ENCODE measurements around the gene TAPBPL. TPM values are rescaled to one million over a fixed set of nuclear protein-coding genes. Genes with fewer than 3 reads are reported as not detected.

TAPBPL gene
- polyA plus RNA-seq, 1 donor: 38.5 TPM

DNA sequence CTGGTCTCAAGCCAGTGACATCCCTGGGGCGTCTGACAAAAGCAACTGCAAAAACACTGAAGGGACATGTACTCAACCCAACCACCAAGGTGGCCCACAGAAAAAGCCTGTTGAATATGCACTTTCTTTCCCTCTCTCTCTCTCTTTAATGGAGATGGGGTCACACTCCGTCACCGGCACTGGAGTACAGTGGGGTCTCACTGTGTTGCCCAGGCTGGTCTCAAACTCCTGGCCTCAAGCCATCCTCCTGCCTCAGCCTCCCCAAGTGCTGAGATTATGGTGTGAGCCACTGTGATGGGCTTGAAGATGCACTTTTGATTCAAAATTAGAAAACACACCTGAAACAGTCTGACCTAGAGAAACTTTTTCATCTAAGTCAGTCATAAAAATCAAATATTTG lies 14.3 kb upstream of the TAPBPL start:
- no peaks in the 10 kb centered on the region for H3K4me1 ChIP-seq (ENCODE audit: control insufficient read depth, insufficient read depth, low read length)
- WGBS (ENCODE audit: insufficient coverage, low lambda C conversion rate): no CpG with 5 or more reads among the region's 3 CpGs

DNA sequence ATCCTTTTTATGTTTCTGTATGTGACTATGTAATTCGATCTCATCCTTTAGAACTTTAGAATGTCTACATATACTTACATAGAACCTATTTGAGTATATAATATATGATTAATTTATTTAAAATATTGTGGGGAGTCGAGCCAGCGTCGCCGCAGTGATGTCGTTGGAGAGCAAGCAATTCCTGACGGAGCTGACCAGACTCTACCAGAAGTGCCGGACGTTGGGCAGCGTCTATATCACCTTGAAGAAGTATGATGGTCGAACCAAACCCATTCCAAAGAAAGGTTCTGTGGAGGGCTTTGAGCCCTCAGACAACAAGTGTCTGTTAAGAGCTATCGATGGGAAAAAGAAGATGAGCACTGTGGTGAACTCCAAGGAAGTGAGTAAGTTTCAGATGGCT lies 13.5 kb upstream of the TAPBPL start:
- Histone ChIP-seq H3K27ac (ENCODE audit: low read length) (no peak overlapping the region), H3K36me3 (ENCODE audit: control insufficient read depth, insufficient read depth, low read length) (peaks cover 5% of the 10 kb centered on the region), H3K27me3 (ENCODE audit: control insufficient read depth, insufficient read depth, low read length) (no peaks in the 10 kb centered on the region), H3K9me3 (ENCODE audit: control insufficient read depth, low read depth, low read length) (no peaks in the 10 kb centered on the region), H3K4me3 (ENCODE audit: low read length) (no peak overlapping the region), H3K4me1 (ENCODE audit: control insufficient read depth, insufficient read depth, low read length) (no peaks in the 10 kb centered on the region)
- no CpG with 5 or more reads among the region's 12 CpGs for WGBS (ENCODE audit: insufficient coverage, low lambda C conversion rate)
- DNase-seq: no peak

More for the DNA sequence above, 14.3 kb upstream of the TAPBPL start:
- Histone ChIP-seq H3K9me3 (ENCODE audit: control insufficient read depth, low read depth, low read length) (no peaks in the 10 kb centered on the region), H3K27me3 (ENCODE audit: control insufficient read depth, insufficient read depth, low read length) (no peaks in the 10 kb centered on the region), H3K36me3 (ENCODE audit: control insufficient read depth, insufficient read depth, low read length) (peaks cover 5% of the 10 kb centered on the region), H3K27ac (ENCODE audit: low read length) (no peak overlapping the region), H3K4me3 (ENCODE audit: low read length) (no peak overlapping the region)
- no peak for DNase-seq

DNA sequence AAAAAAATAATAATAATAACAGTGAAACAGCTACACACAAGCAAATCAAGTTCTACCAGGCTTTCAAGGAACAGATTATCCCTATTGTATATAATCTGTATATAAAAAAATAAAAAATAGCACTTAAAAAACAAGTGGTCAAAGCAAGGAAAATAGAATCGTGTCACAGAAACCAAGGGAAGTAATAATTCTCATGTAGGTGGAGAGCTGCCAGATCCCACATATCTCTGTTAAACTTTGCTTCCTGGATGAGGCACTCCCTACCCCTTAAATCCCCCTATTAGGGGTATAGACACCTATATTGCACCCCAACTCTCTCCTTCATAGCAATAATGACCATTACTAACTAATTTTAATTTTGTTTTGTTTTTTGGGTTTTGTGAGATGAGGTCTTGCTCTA lies 11.5 kb upstream of the TAPBPL start:
- no peaks in the 10 kb centered on the region for H3K4me1 ChIP-seq (ENCODE audit: control insufficient read depth, insufficient read depth, low read length)
- no CpG with 5 or more reads among the region's 1 CpG for WGBS (ENCODE audit: insufficient coverage, low lambda C conversion rate)
- DNase-seq: no peak
- no peaks in the 10 kb centered on the region for H3K9me3 ChIP-seq (ENCODE audit: control insufficient read depth, low read depth, low read length)
- no peak overlapping the region for H3K27ac ChIP-seq (ENCODE audit: low read length)
- peaks cover 11% of the 10 kb centered on the region for H3K36me3 ChIP-seq (ENCODE audit: control insufficient read depth, insufficient read depth, low read length)
- H3K27me3 ChIP-seq (ENCODE audit: control insufficient read depth, insufficient read depth, low read length): no peaks in the 10 kb centered on the region
- no peak overlapping the region for H3K4me3 ChIP-seq (ENCODE audit: low read length)

GRCh38 chr12:6442836-6443235 lies 9.0 kb upstream of the TAPBPL start:
- Histone ChIP-seq H3K4me1 (ENCODE audit: control insufficient read depth, insufficient read depth, low read length) (no peaks in the 10 kb centered on the region), H3K9me3 (ENCODE audit: control insufficient read depth, low read depth, low read length) (no peaks in the 10 kb centered on the region), H3K36me3 (ENCODE audit: control insufficient read depth, insufficient read depth, low read length) (peaks cover 29% of the 10 kb centered on the region), H3K27ac (ENCODE audit: low read length) (no peak overlapping the region), H3K27me3 (ENCODE audit: control insufficient read depth, insufficient read depth, low read length) (no peaks in the 10 kb centered on the region), H3K4me3 (ENCODE audit: low read length) (no peak overlapping the region)
- no peak for DNase-seq
- no CpG with 5 or more reads among the region's 9 CpGs for WGBS (ENCODE audit: insufficient coverage, low lambda C conversion rate)

GRCh38 chr12:6443361-6443983 lies 8.4 kb upstream of the TAPBPL start:
- no peaks in the 10 kb centered on the region for H3K4me1 ChIP-seq (ENCODE audit: control insufficient read depth, insufficient read depth, low read length)
- H3K4me3 ChIP-seq (ENCODE audit: low read length): no peak overlapping the region
- no peaks in the 10 kb centered on the region for H3K27me3 ChIP-seq (ENCODE audit: control insufficient read depth, insufficient read depth, low read length)
- WGBS (ENCODE audit: insufficient coverage, low lambda C conversion rate): no CpG with 5 or more reads among the region's 9 CpGs
- no peak overlapping the region for H3K27ac ChIP-seq (ENCODE audit: low read length)
- no peaks in the 10 kb centered on the region for H3K9me3 ChIP-seq (ENCODE audit: control insufficient read depth, low read depth, low read length)
- peaks cover 31% of the 10 kb centered on the region for H3K36me3 ChIP-seq (ENCODE audit: control insufficient read depth, insufficient read depth, low read length)
- no peak for DNase-seq

DNA sequence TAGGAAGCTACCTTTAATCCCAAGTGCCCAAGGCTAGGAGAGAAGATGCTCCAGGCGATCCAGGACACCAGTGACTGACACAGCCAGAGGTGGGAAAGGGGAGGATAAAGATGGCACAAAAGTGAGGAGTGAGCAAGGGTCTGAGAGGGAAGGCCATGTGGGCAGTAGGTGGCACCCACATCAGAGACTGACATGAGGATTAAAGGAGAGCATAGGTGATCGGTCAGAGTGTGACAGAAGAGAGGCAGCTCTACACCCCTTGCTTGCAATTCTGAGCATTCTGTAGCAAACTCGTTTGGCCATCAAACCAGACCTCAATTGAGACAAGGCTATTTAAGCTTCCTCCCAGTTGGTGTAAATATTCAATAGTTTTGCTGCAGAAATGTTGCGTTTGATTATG lies 7.8 kb upstream of the TAPBPL start:
- Histone ChIP-seq H3K4me1 (ENCODE audit: control insufficient read depth, insufficient read depth, low read length) (no peaks in the 10 kb centered on the region), H3K27me3 (ENCODE audit: control insufficient read depth, insufficient read depth, low read length) (no peaks in the 10 kb centered on the region), H3K9me3 (ENCODE audit: control insufficient read depth, low read depth, low read length) (no peaks in the 10 kb centered on the region), H3K27ac (ENCODE audit: low read length) (no peak overlapping the region), H3K4me3 (ENCODE audit: low read length) (no peak overlapping the region), H3K36me3 (ENCODE audit: control insufficient read depth, insufficient read depth, low read length) (peaks cover 31% of the 10 kb centered on the region)
- DNase-seq: no peak
- no CpG with 5 or more reads among the region's 4 CpGs for WGBS (ENCODE audit: insufficient coverage, low lambda C conversion rate)

DNA sequence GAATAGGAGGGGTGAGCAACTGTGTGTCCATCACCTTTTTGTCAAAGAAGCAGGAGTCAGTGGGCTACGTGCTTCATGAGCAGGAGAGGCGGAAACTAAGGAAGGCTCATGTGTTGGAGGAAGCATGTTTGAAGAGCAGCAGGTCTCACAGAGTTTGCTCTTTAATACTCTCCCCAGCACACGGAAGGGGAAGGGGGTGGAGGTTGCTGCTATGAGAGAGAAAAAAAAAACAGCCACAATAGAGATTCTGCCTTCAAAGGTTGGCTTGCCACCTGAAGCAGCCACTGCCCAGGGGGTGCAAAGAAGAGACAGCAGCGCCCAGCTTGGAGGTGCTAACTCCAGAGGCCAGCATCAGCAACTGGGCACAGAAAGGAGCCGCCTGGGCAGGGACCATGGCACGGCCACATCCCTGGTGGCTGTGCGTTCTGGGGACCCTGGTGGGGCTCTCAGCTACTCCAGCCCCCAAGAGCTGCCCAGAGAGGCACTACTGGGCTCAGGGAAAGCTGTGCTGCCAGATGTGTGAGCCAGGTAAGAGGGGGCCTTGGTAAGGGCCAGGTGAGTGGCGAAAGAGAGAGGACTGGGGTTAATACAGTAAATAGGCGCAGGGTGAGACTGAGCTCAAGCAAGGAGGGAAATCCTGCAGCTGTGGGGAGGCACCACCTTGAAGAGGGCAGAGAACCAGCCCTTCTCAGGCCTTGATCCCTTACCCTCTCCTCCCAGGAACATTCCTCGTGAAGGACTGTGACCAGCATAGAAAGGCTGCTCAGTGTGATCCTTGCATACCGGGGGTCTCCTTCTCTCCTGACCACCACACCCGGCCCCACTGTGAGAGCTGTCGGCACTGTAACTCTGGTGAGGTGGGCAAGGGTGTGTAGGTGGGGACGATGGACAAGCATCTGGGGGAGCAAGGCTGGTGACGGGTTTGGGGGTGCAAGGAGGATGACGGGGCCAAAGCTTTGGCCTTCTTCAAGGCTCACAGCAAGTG lies 6.8 kb upstream of the TAPBPL start, which contains the start of gene CD27:
TSS of gene CD27 (plus strand) at position 252 of the 985 bp plus-strand sequence. CDS start at position 393, 141 bp downstream.
- DNase-seq: no peak
- Histone ChIP-seq H3K4me1 (ENCODE audit: control insufficient read depth, insufficient read depth, low read length) (no peaks in the 10 kb centered on the region), H3K9me3 (ENCODE audit: control insufficient read depth, low read depth, low read length) (no peaks in the 10 kb centered on the region), H3K4me3 (ENCODE audit: low read length) (no peak within 1 kb of the TSS), H3K27ac (ENCODE audit: low read length) (no peak within 1 kb of the TSS), H3K36me3 (ENCODE audit: control insufficient read depth, insufficient read depth, low read length) (peaks cover 31% of the 10 kb centered on the region), H3K27me3 (ENCODE audit: control insufficient read depth, insufficient read depth, low read length) (no peaks in the 10 kb centered on the region)
- no CpG with 5 or more reads among the region's 16 CpGs for WGBS (ENCODE audit: insufficient coverage, low lambda C conversion rate)

- Histone ChIP-seq H3K27me3 (ENCODE audit: control insufficient read depth, insufficient read depth, low read length) (no peaks in the 10 kb centered on the region), H3K36me3 (ENCODE audit: control insufficient read depth, insufficient read depth, low read length) (peaks cover 35% of the 10 kb centered on the region), H3K4me3 (ENCODE audit: low read length) (peak overlapping the region; percentile 75), H3K27ac (ENCODE audit: low read length) (peak overlapping the region; percentile 96), H3K4me1 (ENCODE audit: control insufficient read depth, insufficient read depth, low read length) (peaks cover 17% of the 10 kb centered on the region), H3K9me3 (ENCODE audit: control insufficient read depth, low read depth, low read length) (no peaks in the 10 kb centered on the region)
- DNase-seq: no peak
- WGBS (ENCODE audit: insufficient coverage, low lambda C conversion rate): no CpG with 5 or more reads among the region's 16 CpGs
Observed at GRCh38 chr12:6450091-6450868, 1.6 kb upstream of the TAPBPL start.

DNA sequence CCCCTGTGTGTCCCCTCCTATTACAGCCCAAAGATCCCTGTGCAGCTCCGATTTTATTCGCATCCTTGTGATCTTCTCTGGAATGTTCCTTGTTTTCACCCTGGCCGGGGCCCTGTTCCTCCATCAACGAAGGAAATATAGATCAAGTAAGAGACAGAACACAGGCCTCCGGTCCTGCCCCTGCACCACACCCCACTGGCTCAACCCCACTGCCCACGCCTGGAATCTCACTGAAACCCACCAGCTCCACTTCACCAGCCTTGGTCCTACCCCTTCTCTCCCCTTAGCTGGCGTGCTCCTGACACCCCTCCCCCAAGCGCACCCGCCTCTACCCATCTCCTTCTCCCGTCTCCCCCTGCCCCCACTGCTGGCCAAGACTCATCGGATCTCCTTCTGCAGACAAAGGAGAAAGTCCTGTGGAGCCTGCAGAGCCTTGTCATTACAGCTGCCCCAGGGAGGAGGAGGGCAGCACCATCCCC lies 934 bp upstream of the TAPBPL start:
- Histone ChIP-seq H3K4me1 (ENCODE audit: control insufficient read depth, insufficient read depth, low read length) (peaks cover 17% of the 10 kb centered on the region), H3K9me3 (ENCODE audit: control insufficient read depth, low read depth, low read length) (no peaks in the 10 kb centered on the region), H3K4me3 (ENCODE audit: low read length) (peak overlapping the region; percentile 75), H3K27me3 (ENCODE audit: control insufficient read depth, insufficient read depth, low read length) (no peaks in the 10 kb centered on the region), H3K27ac (ENCODE audit: low read length) (peak overlapping the region; percentile 96), H3K36me3 (ENCODE audit: control insufficient read depth, insufficient read depth, low read length) (peaks cover 31% of the 10 kb centered on the region)
- WGBS (ENCODE audit: insufficient coverage, low lambda C conversion rate): no CpG with 5 or more reads among the region's 11 CpGs
- no peak for DNase-seq
